ENCODE results near the gene GBP2.
"Not testable (repeated sequence)": the region's sequence is repeated elsewhere in the genome, so short reads cannot be mapped to it uniquely, and the experiment has no call there.

The GBP2 gene

DNA sequence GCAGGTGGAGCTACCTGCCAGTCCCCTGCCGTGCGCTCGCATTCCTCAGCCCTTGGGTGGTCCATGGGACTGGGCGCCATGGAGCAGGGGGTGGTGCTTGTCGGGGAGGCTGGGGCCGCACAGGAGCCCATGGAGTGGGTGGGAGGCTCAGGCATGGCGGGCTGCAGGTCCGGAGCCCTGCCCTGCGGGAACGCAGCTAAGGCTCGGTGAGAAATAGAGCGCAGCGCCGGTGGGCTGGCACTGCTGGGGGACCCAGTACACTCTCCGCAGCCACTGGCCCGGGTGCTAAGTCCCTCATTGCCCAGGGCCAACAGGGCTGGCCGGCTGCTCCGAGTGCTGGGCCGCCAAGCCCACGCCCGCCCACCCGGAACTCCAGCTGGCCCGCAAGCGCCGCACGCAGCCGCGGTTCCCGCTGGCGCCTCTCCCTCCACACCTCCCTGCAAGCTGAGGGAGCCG is 2.1 kb upstream of the GBP2 start:
- not testable (repeated sequence) for DNase-seq (ENCODE audit: low read depth in 2 of 3, low spot score in 2 of 3)

DNA sequence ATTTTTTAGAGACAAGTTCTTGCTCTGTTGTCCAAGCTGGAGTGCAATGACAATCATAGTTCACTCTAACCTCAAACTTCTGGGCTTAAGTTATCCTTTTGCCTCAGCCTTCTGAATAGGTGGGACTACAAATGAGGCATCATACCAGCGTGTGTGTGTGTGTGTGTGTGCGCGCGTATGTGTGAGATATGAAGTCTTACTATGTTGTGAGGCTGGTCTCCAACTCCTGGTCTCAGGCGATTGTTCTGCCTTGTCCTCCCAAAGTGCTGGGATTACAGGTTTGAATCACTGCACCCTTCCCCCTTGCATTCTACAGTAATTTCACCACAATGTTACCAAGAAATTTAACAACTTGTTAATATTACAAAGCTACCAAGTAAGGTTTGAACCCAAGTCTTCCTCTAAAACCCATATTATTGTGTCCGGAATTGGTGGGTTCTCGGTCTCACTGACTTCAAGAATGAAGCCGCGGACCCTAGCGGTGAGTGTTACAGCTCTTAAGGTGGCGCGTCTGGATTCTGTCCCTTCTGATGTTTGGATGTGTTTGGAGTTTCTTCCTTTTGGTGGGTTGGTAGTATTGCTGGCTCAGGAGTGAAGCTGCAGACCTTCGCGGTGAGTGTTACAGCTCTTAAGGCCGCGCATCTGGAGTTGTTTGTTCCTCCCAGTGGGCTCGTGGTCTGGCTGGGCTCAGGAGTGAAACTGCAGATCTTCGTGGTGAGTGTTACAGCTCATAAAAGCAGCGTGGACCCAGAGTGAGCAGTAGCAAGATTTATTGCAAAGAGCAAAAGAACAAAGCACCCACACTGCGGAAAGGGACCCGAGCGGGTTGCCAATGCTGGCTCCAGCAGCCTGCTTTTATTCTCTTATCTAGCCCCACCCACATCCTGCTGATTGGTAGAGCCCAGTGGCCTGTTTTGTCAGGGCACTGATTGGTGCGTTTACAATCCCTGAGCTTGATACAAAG is 970 bp upstream of the GBP2 start:
- peak; percentile 45 to 70 (median 52) for DNase-seq (ENCODE audit: low read depth in 2 of 3, low spot score in 2 of 3)

DNA sequence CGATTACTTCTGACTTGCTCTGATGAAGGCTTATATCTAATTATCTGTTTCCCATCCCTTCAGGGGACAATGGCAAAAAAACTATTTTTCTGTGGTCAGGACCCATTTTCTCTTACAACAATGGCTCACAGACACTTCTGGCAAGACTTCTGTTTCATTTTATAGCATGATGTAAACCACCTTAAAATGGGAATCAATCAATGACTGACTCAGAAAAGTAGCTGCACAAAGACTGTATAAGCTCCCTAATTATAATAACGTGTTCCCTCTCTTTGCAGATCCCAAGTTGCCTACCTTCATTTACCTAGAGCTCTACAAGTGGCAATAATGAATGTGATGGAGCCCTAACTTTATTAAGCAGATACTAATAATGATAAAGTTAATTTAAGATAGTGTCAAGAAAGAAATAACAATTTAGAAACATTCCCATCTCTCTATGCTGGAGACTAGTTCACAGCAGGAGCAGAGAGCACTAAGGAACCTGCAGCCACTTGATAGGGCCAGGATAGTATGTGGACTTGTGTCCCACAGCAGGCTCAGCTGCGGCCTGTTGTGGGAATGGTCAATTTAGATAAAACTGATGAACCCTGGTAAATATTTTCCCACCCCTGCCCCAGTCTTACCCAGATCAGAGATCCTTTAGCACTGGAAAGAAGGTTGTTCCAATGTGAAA is 538 bp downstream of the GBP2 start:
- DNase-seq (ENCODE audit: low read depth in 2 of 3, low spot score in 2 of 3): no peak

DNA sequence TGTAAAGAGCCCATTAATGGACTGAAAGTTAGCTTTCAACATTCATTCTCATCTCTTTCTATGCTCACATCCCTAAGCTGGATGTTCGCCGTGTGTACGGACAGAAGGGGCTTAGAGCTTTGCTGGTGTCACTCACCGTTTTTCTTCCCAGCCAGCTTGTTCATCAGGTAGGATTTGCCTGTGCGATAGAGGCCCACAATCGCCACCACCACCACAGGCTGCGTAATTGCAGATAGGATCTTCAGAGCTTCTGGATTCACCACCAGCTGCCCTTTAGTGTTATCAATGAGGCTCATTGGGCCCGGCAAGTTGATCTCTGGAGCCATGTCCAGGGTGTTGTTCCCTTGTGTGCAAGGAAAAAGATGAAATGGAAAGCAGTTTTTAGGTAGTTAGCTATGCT is 4.3 kb downstream of the GBP2 start:
- no peak for DNase-seq (ENCODE audit: low read depth in 2 of 3, low spot score in 2 of 3)

DNA sequence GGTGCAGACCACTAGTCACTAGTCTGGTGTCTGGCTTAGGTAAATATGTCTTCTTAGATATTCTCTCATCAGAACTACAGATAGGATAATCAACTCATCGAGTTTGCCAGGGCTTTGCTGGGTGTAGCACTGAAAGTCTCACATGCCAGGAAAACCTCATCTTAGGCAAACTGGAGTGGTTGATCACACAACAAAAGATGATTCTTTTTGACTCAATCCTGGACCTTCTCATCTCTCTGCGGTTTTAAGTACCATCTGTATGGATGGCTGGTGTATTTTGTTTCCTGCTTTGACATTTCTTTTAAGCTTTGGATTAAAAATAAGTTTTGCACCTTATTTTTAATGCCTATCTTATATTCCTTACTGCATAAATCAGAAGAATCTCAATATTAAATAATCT is 11.3 kb downstream of the GBP2 start:
- no peak for DNase-seq (ENCODE audit: low read depth in 2 of 3, low spot score in 2 of 3)

DNA sequence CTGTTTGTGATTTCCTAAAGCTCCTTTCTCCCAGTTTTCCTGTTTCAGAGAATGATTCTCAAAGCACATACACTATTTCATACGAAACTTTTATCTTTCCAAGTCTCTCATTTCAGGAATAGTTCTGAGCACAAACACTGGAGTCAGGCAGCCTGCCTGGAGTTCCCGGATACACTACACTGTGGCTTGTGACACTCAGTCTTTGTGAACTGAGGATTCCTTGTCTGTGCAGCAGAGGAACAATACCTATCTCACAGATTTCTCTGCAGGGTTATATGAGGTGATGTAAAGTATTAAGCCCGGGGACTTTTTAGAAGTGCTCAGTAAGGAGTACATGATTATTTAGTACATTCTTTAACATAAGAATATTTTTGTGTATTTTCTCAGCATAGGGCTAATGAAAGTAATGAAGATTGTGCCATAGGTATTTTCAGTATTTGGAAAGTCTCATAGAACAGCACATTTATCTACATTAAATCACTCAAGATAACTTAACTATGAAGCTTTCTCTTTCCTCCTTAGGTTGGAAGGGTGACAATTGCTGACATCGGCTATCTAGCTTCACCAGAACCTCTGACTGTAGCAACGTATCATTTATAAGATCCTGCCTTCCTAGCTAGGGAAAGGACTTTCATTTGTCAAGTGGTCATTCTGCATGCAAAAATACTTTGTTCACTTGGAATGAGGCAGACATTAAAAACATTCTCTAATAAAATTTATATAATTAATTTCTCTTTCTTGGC is 12.9 kb downstream of the GBP2 start:
- no peak for DNase-seq (ENCODE audit: low read depth in 2 of 3, low spot score in 2 of 3)

DNA sequence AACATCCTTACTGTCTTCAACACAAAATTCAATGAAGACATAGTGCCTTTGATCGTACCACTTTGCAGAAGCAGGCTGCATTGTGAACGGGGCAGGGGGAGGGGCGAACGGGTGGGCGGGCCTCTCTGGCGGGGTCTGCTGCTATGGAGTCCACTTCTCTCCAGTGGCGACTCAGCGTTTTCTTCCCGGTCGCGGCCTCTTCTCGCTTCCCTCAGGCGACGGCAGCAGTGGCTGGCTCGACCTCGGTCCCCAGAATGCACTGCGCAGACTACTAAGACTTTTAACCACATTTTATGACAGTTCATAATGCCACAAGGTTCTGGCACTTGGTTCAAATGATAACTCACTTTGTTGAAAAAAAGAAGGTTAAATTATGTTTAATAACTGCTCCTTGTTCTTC is 21.2 kb downstream of the GBP2 start:
- DNase-seq (ENCODE audit: low read depth in 2 of 3, low spot score in 2 of 3): no peak

DNA sequence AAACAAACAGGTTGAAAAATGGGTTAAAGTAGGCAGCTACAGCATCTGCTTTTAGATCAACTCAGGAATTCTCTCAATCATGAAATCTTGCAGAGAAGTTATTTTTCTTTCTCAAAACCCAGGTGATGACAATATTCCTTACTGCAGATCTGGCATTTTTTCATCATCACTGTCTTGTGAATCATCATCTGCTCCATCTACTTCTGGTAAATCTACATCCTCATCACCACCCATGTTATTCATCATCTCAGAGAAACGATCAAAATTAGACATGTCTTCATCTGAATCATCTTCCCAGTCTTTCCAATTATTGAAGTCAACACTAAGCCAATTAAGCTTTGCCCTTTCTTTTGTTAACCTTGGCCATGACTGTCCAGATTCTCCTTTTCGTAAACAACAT is 21.8 kb downstream of the GBP2 start:
- DNase-seq (ENCODE audit: low read depth in 2 of 3, low spot score in 2 of 3): no peak

DNA sequence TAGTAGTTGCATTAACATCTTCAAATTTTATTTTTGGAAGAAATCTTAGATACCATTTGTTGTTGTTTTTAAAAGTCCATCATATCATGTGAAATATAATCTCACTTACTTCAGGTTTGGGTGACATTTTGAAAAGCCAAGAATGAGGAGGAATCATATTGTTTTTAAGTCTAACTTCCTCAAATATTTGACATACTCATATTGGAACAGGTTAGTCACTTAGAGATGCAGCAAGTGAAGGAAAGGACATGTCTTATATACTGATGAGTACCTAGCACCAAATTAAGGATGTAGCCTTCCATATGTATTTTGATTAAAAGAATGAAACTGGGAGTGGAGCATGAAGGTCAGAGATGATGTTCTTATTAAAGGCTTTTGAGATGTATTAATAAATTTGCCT is 23.9 kb downstream of the GBP2 start:
- no peak for DNase-seq (ENCODE audit: low read depth in 2 of 3, low spot score in 2 of 3)

DNA sequence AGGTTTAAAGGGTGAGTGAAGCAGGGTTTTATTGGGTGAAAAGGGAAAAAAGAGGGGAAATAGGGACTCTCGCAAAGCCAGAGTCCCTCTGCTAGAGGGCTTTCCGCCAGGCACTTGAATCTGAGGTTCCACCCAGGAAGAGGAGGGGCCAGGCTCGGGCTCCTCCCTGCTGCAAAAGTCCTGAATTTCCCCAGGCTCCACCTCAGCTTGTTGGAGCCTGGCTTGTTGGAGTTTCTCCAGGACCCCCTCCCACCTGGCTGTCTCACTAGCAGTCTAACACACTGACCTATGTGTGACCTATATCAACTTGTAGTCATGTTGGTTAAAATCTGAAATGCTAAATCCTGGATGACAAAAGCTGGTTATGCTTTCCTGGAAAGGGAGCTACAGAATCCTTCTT is 25.5 kb downstream of the GBP2 start:
- no peak for DNase-seq (ENCODE audit: low read depth in 2 of 3, low spot score in 2 of 3)

DNA sequence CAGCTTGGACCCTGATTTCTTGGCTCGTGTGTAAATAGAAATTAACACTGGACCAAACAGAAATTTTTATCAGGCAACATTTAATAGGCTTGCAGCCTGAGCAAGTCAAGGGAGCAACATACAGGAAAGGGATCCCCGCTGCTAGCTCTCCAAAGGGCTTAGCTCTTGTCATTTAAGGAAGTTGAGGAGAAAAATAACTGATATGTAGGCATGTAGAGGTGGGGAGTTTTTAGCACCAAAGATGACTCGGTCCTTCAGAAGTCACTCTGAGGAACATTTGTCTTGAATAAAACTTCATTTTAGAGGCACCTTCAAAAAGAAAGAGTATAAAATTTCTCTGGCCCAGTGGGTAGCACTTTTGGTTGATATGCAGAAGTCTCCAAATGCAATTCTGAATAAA is 27.1 kb downstream of the GBP2 start:
- DNase-seq (ENCODE audit: low read depth in 2 of 3, low spot score in 2 of 3): no peak

DNA sequence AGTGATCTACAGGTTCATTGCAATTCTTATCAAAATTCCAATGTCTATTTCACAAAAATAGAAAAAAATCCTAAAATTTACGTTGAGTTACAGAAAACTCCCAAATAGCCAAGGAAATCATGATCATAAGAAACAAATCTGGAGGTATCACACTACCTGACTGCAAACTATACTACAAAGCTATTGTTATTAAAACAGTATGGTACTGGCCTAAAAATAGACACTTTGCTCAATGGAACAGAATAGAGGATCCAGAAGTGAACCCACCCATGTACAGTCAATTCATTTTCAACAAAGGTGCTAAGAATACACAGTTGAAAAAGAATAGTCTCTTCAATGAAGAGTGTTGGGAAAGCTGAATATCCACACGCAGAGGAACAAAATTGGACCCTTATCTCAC is 30.2 kb downstream of the GBP2 start:
- no peak for DNase-seq (ENCODE audit: low read depth in 2 of 3, low spot score in 2 of 3)

DNA sequence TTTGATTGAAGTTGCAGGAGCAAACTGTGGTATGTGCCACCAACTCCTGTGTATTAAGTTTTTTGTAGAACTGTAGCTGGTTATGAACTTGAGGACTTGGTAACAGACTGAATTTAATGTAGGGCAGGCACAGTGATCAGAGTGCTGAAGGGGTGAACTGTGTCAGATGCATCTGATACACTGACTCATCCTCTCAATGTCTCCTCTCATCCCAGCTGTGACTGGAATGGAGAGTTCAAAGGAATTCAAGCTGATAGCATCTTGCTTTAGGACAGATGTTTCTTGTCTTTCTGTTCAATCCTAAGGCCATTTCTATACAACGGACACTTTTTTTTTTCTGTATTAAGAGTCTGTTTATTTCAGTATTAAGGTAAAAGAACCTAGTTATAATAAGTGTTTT is 36.0 kb downstream of the GBP2 start:
- no peak for DNase-seq (ENCODE audit: low read depth in 2 of 3, low spot score in 2 of 3)

DNA sequence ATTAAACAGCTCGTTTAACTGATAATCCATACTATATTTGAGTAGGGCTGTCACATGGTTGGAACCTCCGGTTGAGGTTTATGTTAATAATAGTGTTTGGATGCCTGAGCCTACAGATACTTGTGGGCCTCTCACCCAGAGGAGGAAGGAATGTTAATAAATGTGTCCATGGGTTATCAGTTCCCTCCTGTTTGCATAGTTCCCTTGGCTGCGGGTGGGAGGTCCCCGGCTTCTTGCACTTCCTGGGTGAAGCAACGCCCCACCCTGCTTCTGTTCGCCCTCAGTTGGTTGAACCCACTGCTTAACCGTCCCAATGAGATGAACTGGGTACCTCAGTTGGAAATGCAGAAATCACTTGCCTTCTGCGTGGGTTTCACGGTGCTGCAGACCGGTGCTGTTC is 37.3 kb downstream of the GBP2 start:
- no peak for DNase-seq (ENCODE audit: low read depth in 2 of 3, low spot score in 2 of 3)

DNA sequence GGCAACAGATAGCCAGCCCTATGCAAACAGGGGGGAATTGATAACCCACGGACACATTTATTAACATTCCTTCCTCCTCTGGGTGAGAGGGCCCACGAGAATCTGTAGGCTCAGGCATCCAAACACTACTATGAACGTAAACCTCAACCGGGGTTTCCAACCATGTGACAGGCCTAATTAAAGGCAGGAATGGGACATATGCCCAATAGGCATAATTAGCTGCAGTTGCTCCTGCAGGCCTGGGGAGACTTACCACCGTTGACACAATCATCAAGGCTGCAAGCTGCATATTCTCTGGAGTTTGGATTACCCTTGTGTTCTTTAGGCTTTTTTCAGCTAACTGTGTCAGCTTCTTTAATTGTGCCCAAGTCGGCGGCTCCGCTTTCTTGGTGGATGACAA is 38.7 kb downstream of the GBP2 start:
- DNase-seq (ENCODE audit: low read depth in 2 of 3, low spot score in 2 of 3): no peak

DNA sequence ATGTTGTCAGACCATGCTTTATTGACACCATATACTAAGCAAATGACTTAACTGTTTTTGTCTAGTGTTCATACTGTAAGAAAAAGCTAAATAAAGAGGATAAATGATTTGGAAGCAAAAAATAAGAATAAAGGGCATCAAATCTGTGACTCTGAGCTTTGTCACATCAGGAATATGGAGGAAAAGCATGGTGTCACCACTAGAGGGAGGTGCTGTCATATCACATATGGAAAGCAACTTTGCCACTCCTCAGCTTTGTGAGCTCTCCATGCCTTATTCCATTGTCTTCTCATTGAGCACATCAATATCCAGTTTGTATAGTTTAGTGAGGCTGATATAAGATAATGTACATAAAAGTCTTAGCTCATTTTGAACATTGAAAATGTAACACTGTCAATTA is 40.1 kb downstream of the GBP2 start:
- DNase-seq (ENCODE audit: low read depth in 2 of 3, low spot score in 2 of 3): no peak

DNA sequence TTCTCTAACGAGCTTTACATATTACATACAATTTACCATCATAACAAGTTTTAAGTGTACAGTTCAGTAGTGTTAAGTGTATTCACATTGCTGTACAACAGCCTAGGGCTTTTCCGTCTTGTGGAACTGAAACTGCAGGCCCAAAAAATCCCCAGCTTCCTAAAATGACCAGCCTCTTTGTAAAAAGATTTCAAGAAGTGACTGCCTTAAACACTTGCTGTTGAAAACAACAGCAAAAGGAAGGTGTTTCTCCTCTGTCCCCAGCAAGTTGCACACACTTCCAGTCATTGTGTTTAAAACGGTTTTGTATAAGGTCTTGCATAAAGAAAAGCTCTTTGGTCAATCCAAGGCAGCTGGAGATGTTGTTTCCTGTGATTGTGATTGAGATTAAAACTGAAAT is 44.9 kb downstream of the GBP2 start:
- no peak for DNase-seq (ENCODE audit: low read depth in 2 of 3, low spot score in 2 of 3)

DNA sequence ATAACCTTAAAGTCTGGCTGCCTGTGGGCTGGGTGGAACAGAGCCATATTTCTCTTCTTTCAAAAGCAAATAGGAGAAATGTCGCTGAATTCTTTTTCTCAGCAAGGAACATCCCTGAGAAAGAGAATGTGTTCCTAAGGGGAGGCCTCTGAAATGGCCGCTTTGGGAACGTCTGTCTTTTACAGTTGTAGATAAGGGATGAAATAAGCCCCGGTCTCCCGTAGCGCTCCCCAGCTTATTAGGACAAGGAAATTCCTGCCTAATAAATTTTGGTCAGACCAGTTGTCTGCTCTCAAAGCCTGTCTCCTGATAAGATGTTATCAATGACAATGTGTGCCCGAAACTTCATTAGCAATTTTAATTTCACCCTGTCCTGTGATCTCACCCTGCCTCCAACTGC is 45.8 kb downstream of the GBP2 start:
- not testable (repeated sequence) for DNase-seq (ENCODE audit: low read depth in 2 of 3, low spot score in 2 of 3)

DNA sequence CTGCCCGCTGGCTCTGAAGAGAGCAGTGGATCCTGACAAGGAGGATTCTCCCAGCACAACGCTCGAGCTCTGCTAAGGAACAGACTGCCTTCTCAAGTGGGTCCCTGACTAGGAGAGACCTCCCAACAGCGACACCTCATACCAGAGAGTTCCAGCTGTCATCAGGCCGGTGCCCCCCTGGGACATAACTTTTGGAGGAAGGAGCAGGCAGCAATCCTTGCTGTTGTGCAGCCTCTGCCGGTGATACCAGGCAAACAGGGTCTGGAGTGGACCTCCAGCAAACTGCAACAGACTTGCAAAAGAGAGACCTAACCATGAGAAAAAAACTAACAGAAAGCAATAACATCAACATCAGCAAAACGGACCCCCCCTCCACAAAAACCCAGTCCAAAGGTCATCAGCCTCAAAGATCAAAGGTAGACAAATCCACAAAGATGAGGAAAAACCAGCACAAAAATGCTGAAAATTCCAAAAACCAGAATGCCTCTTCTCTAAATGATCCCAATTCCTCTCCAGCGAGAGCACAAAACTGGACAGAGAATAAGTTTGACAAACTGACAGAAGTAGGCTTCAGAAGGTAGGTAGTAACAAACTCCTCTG is 53.3 kb downstream of the GBP2 start:
- DNase-seq (ENCODE audit: low read depth in 2 of 3, low spot score in 2 of 3): not testable (repeated sequence)

DNA sequence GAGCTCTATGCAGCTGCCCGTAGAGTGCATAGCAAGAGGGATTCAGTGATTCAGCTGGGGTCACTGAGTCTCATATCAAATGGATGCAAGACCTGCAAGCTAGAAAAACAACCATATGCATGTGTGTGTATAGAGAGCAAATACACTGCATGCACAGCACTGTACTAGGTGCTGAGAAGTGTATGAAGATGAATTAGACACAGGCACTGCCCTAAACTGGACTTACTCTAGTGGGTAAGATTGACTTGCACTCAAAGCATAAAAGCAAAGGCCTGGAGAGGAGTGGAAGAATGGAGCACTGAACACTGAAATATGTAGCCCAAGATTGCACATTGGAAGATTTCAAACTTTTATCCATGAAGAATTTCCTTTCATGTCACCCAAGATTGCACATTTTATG is 55.4 kb downstream of the GBP2 start:
- DNase-seq (ENCODE audit: low read depth in 2 of 3, low spot score in 2 of 3): no peak

DNA sequence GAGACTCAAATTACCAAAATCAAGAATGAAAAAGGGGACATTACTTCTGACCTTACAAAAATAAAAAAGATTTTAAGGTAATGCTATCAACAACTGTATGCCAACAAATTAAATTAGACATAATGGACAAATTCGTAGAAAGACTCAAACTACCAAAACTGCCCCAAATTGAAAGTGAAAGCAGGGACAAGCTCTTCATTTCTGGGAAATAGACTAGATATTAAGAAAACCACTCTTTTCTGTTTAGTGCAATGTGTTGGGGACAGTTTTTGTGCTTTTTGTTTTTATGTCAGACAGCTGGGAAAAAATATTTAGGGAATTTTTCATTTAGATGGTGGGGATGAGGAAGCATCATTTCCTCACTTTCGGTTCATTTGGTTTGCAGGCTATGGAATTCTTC is 56.0 kb downstream of the GBP2 start:
- no peak for DNase-seq (ENCODE audit: low read depth in 2 of 3, low spot score in 2 of 3)
